IPS-11a (cell line): ENCODE data around the gene TSPAN14.
"Not testable (repeated sequence)": the region's sequence is repeated elsewhere in the genome, so short reads cannot be mapped to it uniquely, and the experiment has no call there.

Experiments
- H3K4me3 ChIP-seq: one replicate; pipeline ENCODE4 v1.5.1; 2013; ENCODE audit warnings: low read depth, low read length, control low read depth

Gene TSPAN14

GRCh38 chr10:80520661-80521470 lies 66.8 kb downstream of the TSPAN14 start:
- no peak overlapping the region for H3K4me3 ChIP-seq

GRCh38 chr10:80522756-80523363 lies 68.8 kb downstream of the TSPAN14 start:
- H3K4me3 ChIP-seq, result no peak overlapping the region

- no peak overlapping the region for H3K4me3 ChIP-seq
Observed at GRCh38 chr10:80523773-80524172, 69.7 kb downstream of the TSPAN14 start.

- H3K4me3 ChIP-seq, result no peak overlapping the region
Observed at GRCh38 chr10:80524190-80524909, 70.2 kb downstream of the TSPAN14 start.

DNA sequence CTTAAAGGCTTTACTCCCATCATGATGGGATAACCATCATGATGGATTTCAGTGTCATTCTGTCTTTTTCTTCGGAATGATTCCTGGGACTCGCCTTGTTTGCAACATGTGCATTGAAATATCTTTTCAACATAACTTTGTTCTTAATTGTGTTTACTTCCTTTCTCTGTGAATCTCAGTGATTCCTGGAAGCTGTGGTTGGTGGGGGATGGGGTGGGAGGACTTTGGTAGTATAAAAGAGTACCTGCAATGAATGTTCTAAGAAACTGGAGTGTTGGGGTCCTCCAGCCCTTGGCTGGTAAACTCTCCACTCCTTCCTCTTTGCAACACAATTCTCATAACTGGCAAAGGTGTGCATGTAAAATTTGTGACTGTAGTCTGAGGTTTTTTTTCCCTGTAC lies 72.1 kb downstream of the TSPAN14 start:
- no peak overlapping the region for H3K4me3 ChIP-seq

GRCh38 chr10:80526742-80527141 lies 72.6 kb downstream of the TSPAN14 start:
- H3K4me3 ChIP-seq, result no peak overlapping the region

DNA sequence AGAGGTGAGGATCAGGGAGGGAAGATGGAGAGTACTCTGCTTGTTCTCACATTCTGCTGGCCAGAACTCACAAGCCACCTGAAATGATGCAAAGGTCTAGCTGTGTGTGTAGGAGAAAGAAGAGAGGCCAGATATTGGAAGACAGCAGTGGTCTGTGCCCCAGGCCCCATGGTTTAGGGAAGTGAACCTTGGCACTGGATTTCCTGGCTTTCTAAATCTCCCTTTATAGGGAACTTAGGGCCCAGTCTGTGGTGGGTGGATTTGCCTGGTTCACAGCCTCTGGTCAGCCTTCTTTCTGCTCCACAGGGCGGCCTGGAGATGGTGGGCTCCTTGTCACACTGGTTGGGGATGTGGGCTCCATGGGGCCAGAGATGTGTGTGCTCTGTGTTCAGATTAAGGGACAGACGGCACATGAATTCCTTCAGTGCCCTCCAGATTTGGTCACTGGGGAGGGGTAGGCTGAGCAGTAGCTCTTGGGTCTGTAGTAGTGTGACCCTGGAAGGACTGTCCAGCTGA lies 74.1 kb downstream of the TSPAN14 start:
- no peak overlapping the region for H3K4me3 ChIP-seq

- no peak overlapping the region for H3K4me3 ChIP-seq
Observed at GRCh38 chr10:80528901-80529300, 74.8 kb downstream of the TSPAN14 start.

DNA sequence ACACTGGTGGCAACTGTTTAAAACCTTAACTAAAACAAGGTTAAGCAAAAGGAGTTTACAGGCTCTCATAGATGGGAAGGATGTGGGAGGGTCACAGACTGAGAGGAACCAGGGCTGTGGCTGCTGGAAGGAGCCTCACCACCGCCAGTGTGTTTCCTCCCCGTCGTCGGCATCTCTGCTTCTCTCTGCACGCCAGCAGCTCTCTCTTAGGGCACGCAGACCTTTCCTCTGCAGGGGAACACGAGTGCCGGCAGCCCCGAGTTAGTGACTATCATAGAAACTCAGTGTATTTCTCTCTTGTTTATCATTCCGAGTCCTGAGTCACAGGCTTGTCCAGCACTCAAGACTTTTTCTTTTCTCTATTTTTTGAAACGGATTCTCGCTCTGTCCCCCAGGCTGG lies 75.5 kb downstream of the TSPAN14 start:
- H3K4me3 ChIP-seq, result no peak overlapping the region

- H3K4me3 ChIP-seq, result no peak overlapping the region
Observed at GRCh38 chr10:80530251-80530650, 76.1 kb downstream of the TSPAN14 start.

- H3K4me3 ChIP-seq, result no peak overlapping the region
Observed at GRCh38 chr10:80530816-80531215, 76.7 kb downstream of the TSPAN14 start.

GRCh38 chr10:80532571-80532970 lies 78.5 kb downstream of the TSPAN14 start:
- H3K4me3 ChIP-seq, result no peak overlapping the region

GRCh38 chr10:80534059-80534458 lies 79.9 kb downstream of the TSPAN14 start:
- not testable (repeated sequence) for H3K4me3 ChIP-seq

GRCh38 chr10:80534646-80535045 lies 80.5 kb downstream of the TSPAN14 start:
- H3K4me3 ChIP-seq, result not testable (repeated sequence)

GRCh38 chr10:80535671-80536360 lies 81.7 kb downstream of the TSPAN14 start:
- H3K4me3 ChIP-seq, result peak overlapping the region; percentile 35

DNA sequence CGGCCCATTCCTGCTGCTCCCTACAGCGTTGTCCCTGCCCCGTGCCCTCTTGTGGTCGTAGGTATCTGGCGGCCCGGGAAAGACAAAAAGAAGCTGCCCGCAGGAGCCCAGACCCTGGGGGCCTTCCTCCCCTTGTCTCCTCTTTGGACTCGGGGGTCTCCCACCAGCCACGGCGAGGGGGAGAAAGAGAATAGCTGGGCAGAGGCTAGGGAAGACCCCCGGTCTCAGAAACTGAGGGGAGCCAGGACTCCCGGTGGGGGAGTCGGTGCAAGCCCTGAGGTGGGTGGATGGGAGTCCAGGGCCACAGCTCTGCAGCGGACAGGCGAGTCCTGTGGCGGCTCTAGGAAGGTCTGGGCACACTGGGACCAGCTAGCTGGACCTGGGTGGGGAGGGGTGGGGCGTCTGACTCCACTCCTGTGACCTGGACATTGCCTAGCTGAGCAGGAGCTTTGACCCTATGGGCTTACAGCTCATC lies 82.3 kb downstream of the TSPAN14 start:
- H3K4me3 ChIP-seq, result peak overlapping the region; percentile 35

DNA sequence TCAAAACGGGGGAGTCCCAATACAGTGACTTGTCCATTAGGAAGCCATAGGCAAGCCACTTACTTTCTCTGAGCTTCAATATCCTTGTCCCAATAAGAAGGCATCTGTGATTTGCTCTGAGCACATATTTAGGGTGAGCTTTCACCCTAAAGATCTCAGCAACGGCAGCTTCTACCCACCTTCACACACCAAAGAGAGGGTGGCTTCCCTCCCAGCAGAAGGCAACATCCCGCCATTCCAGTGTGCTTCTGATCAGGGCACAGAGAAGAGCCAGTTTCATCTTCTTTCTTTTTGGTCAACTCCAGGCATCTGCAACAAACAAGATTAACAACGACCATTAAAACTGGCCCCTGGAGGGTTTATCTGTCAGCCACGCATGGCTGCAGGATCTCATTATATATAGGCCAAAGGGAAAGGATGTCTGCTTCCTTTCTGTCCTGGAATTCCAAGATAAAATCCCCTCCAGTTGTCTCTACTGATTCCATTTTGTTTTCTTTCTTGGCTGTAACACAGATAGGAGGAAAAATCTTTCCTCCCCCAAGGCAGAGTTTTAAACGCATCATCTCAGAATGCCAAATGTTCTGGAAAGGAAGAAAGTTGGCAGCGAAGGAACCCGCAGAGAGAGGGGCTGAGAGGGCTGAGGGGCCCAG lies 83.1 kb downstream of the TSPAN14 start:
- H3K4me3 ChIP-seq, result no peak overlapping the region

GRCh38 chr10:80537736-80538480 lies 83.8 kb downstream of the TSPAN14 start, which contains the start of gene SH2D4B:
Gene SH2D4B, plus strand, starts transcription at chr10:80537902. Its CDS starts 430 bp downstream, at chr10:80538332.
- H3K4me3 ChIP-seq, result no peak within 1 kb of the TSS

DNA sequence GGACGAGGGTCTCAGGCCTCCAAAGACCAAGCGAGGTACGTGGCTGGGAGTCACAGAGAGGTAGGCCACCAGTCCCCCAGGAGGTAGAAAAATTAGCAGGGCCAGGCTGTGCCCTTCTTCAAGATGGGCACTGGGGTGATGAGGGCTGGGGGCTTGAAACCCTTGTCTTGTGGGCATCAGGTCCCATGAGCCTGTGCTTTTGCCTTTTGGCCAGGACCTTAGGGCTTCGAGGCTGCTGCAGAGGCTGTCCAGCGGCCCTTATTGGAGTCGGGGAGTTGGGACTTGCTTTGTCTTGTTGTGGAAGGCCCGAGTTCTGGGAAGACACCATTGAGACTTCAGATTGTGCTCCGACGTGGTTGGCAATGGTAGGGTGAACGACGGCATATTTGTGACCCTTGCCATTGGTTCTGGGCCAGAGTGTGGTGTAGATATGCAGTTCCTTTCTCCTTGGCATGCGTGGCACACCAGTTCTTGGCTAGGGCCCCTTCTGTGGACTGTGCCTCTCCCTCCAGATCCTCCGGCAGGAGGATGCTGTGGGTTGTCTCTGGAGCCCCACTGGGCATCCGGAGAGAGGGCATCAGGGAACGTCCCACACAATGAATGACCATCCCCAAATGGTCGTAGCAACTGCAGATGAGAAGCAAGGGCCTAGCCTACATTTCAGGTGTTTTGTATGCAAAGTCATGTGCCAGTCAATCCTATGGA lies 84.5 kb downstream of the TSPAN14 start:
- no peak overlapping the region for H3K4me3 ChIP-seq
